ENCODE measurements around the gene SAP30L.

DNA sequence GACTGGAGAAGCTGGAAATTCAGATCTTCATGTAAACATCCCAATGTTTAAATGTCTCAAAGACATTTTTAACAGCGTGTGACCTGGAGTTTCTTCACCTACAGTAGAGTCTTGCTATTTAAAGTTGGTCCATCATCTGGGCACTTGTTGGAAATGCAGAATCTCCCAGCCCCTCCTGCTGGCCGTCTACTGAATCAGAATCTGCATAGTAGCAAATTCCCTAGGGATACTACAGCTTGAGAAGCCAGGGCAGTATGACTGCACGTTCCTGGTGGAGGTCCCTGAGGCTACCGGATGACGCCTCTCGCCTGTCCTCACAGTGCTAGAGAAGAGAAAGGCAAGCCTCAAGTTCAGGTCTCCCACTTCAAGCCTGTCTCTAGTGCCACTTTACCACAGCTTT is 15.7 kb downstream of the SAP30L start:
- TF ChIP-seq YY1 (IDR thresholded peaks at IDR 0.05; ENCODE audit: insufficient read depth, insufficient read length) = no peak
- TF ChIP-seq SUZ12 (IDR thresholded peaks at IDR 0.05; ENCODE audit: extremely low read depth, insufficient read depth, insufficient read length) = no peak

All from NT2/D1 (cell line).